GM18873 (cell line): ENCODE data around the gene RFESD.
"Not testable (repeated sequence)": the region's sequence is repeated elsewhere in the genome, so short reads cannot be mapped to it uniquely, and the experiment has no call there.

Experiments
- ATAC-seq: cut with Tn5 transposase; IDR thresholded peaks from one replicate; pipeline ENCODE4 v1.9.1; 2021; ENCODE audit warnings: mild to moderate bottlenecking, moderate library complexity, moderate number of reproducible peaks; ENCODE audit not compliant: unreplicated experiment, low FRiP score

RFESD gene

GRCh38 chr5:95706196-95706595, 59.6 kb downstream of the RFESD start:
- ATAC-seq, result not testable (repeated sequence)

GRCh38 chr5:95707055-95707454, 60.5 kb downstream of the RFESD start:
- ATAC-seq, result no peak
